HFFc6 (cell line): ENCODE measurements around the gene TMEM94. TPM values are rescaled to one million over a fixed set of nuclear protein-coding genes. Genes with fewer than 3 reads are reported as not detected.

Source experiments
- DNase-seq: peaks from one replicate; pipeline ENCODE4 v3.0.0-alpha.2; 2018
- H3K27ac Mint-ChIP-seq: 2 replicates; pipeline ENCODE4 v1.8.0; 2020; ENCODE audit warnings: mild to moderate bottlenecking, mixed read lengths
- H3K27me3 Mint-ChIP-seq: 2 replicates; pipeline ENCODE4 v1.8.0; 2021; ENCODE audit warnings: mild to moderate bottlenecking, moderate library complexity, mixed read lengths; ENCODE audit not compliant: insufficient read depth
- H3K36me3 Mint-ChIP-seq: 2 replicates; pipeline ENCODE4 v1.8.0; 2021; ENCODE audit warnings: low read depth, mixed read lengths
- H3K4me1 Mint-ChIP-seq: 2 replicates; pipeline ENCODE4 v1.8.0; 2020; ENCODE audit warnings: low read depth, mixed read lengths
- H3K4me3 Mint-ChIP-seq: 2 replicates; pipeline ENCODE4 v1.8.0; 2020; ENCODE audit warnings: mild to moderate bottlenecking, moderate library complexity, mixed read lengths
- H3K9me3 Mint-ChIP-seq: 2 replicates; pipeline ENCODE4 v1.8.0; 2020; ENCODE audit warnings: mild to moderate bottlenecking, mixed read lengths
- CTCF ChIP-seq: fragments of 200-600 bp; sonication (generic); IDR thresholded peaks from 2 replicates; pipeline ENCODE4 v1.5.0; 2021; ENCODE audit warnings: antibody characterized with exemption, mild to moderate bottlenecking
- total RNA-seq, 6 experiments: library from RNA; stranded (reverse); fragmentation: NEBNext Ultra II Directional; extraction: Animal tissue kit (Norgen Biotek cat#: 25700); gene quantifications; 2 replicates in 1 of 6; 3 replicates in 5 of 6; pipeline ENCODE4 v1.2.3, GENCODE V29; 2021

Gene TMEM94
- total RNA-seq, 6 experiments from 2014 or later = 31.7 to 43.9 (median 41.2) TPM

- H3K9me3 Mint-ChIP-seq = no peaks in the 10 kb centered on the region
- no peak for DNase-seq
- H3K4me3 Mint-ChIP-seq = no peak overlapping the region
- no peaks in the 10 kb centered on the region; the same call in 1 of the 2 replicates for H3K27me3 Mint-ChIP-seq
- H3K27ac Mint-ChIP-seq = no peak overlapping the region
- H3K36me3 Mint-ChIP-seq = no peaks in the 10 kb centered on the region
- H3K4me1 Mint-ChIP-seq = no peaks in the 10 kb centered on the region
- no peak for TF ChIP-seq CTCF
These were observed 45.8 kb downstream of the TMEM94 start for GRCh38 chr17:75502072-75502720.

- Mint-ChIP-seq H3K9me3 (no peaks in the 10 kb centered on the region), H3K27me3 (no peaks in the 10 kb centered on the region; the same call in 1 of the 2 replicates), H3K36me3 (no peaks in the 10 kb centered on the region), H3K4me1 (no peaks in the 10 kb centered on the region), H3K27ac (no peak overlapping the region), H3K4me3 (no peak overlapping the region)
- no peak for DNase-seq
- TF ChIP-seq CTCF = no peak
These were observed 46.4 kb downstream of the TMEM94 start for GRCh38 chr17:75502721-75503329.

- peaks cover 2% of the 10 kb centered on the region; the same call in 1 of the 2 replicates for H3K4me1 Mint-ChIP-seq
- no peak for DNase-seq
- no peaks in the 10 kb centered on the region for H3K36me3 Mint-ChIP-seq
- H3K4me3 Mint-ChIP-seq = no peak overlapping the region
- H3K9me3 Mint-ChIP-seq = no peaks in the 10 kb centered on the region
- H3K27ac Mint-ChIP-seq = no peak overlapping the region
- no peaks in the 10 kb centered on the region; the same call in 1 of the 2 replicates for H3K27me3 Mint-ChIP-seq
- no peak for TF ChIP-seq CTCF
These were observed 47.0 kb downstream of the TMEM94 start for GRCh38 chr17:75503337-75503950.

GRCh38 chr17:75503976-75504346, 47.5 kb downstream of the TMEM94 start:
- DNase-seq = no peak

More at GRCh38 chr17:75503976-75504346, 47.5 kb downstream of the TMEM94 start:
- Mint-ChIP-seq H3K9me3 (no peaks in the 10 kb centered on the region), H3K4me3 (no peak overlapping the region), H3K27ac (no peak overlapping the region), H3K36me3 (no peaks in the 10 kb centered on the region), H3K4me1 (peaks cover 7% of the 10 kb centered on the region; the same call in 1 of the 2 replicates), H3K27me3 (no peaks in the 10 kb centered on the region; the same call in 1 of the 2 replicates)
- TF ChIP-seq CTCF = no peak
